Neuronal stem cell (in vitro differentiated cells): ENCODE results near the gene MCOLN2.

Source experiments
- DNase-seq: peaks from one replicate; pipeline ENCODE4 v3.0.0-alpha.2; 2013; ENCODE audit warnings: low spot score
- H2AFZ ChIP-seq: one replicate; pipeline ENCODE4 v1.6.1; 2013; ENCODE audit warnings: mild to moderate bottlenecking, low read length, inconsistent platforms
- H2AK5ac ChIP-seq: 2 replicates; pipeline ENCODE4 v1.6.1; 2013; ENCODE audit warnings: low read depth, mild to moderate bottlenecking, inconsistent platforms, low read length, moderate library complexity, mixed read lengths
- H2BK120ac ChIP-seq: 2 replicates; pipeline ENCODE4 v1.6.1; 2013; ENCODE audit warnings: low read depth, mild to moderate bottlenecking, inconsistent platforms, low read length, moderate library complexity, mixed read lengths
- H2BK12ac ChIP-seq: one replicate; pipeline ENCODE4 v1.6.1; 2013; ENCODE audit warnings: low read length, inconsistent platforms
- H2BK15ac ChIP-seq: 2 replicates; pipeline ENCODE4 v1.6.1; 2013; ENCODE audit warnings: mild to moderate bottlenecking, low read length, inconsistent platforms, mixed read lengths
- H2BK5ac ChIP-seq: one replicate; pipeline ENCODE4 v1.6.1; 2013; ENCODE audit warnings: inconsistent platforms, mild to moderate bottlenecking, low read length, moderate library complexity
- H3K14ac ChIP-seq: one replicate; pipeline ENCODE4 v1.6.1; 2013; ENCODE audit warnings: low read length, inconsistent platforms
- H3K18ac ChIP-seq: 2 replicates; pipeline ENCODE4 v1.6.1; 2013; ENCODE audit warnings: low read length, inconsistent platforms
- H3K23ac ChIP-seq: 2 replicates; pipeline ENCODE4 v1.6.1; 2013; ENCODE audit warnings: low read depth, mild to moderate bottlenecking, mixed read lengths, low read length, inconsistent platforms; ENCODE audit not compliant: poor library complexity
- H3K27ac ChIP-seq: replicated peaks from 3 replicates; pipeline ENCODE4 v1.5.1; 2013; ENCODE audit warnings: low read length, inconsistent platforms
- H3K27me3 ChIP-seq, 3 experiments: 2 replicates each; pipeline ENCODE4 v1.6.1; 2013; ENCODE audit warnings: low read length in 3 of 3, mild to moderate bottlenecking in 2 of 3, inconsistent platforms in 1 of 3, low read depth in 1 of 3, mixed read lengths in 1 of 3, moderate library complexity in 1 of 3; ENCODE audit not compliant: control insufficient read depth in 3 of 3, insufficient read depth in 3 of 3
- H3K36me3 ChIP-seq, 2 donors: replicated peaks in 1 of 2; 2 replicates each; pipeline ENCODE4 v1.6.1; 2013; ENCODE audit warnings: low read length in 2 of 2; ENCODE audit not compliant: control insufficient read depth in 2 of 2, insufficient read depth in 2 of 2
- H3K4ac ChIP-seq: 2 replicates; pipeline ENCODE4 v1.6.1; 2013; ENCODE audit warnings: inconsistent platforms, mild to moderate bottlenecking, low read length, moderate library complexity
- H3K4me1 ChIP-seq, 2 donors: 1 replicate in 1 of 2; 2 replicates in 1 of 2; pipeline ENCODE4 v1.6.1; 2013; ENCODE audit warnings: low read length in 2 of 2, low read depth in 1 of 2; ENCODE audit not compliant: control insufficient read depth in 2 of 2, insufficient read depth in 1 of 2
- H3K4me2 ChIP-seq: one replicate; pipeline ENCODE4 v1.6.1; 2013; ENCODE audit warnings: mild to moderate bottlenecking, low read length, inconsistent platforms; ENCODE audit not compliant: insufficient read depth, poor library complexity, severe bottlenecking
- H3K4me3 ChIP-seq, 2 donors: 2 replicates each; pipeline ENCODE4 v1.5.1; 2013; ENCODE audit warnings: low read length in 2 of 2, mild to moderate bottlenecking in 2 of 2, inconsistent platforms in 1 of 2, moderate library complexity in 1 of 2
- H3K79me1 ChIP-seq: one replicate; pipeline ENCODE4 v1.6.1; 2013; ENCODE audit warnings: low read depth, mild to moderate bottlenecking, inconsistent platforms, low read length, moderate library complexity
- H3K9ac ChIP-seq: one replicate; pipeline ENCODE4 v1.6.1; 2013; ENCODE audit warnings: mild to moderate bottlenecking, low read depth, low read length, inconsistent platforms; ENCODE audit not compliant: poor library complexity
- H3K9me3 ChIP-seq, 2 donors: replicated peaks in 1 of 2; 2 replicates each; pipeline versions ENCODE3 to v1.6.1; 2013; ENCODE audit warnings: low read length in 2 of 2, mild to moderate bottlenecking in 2 of 2, inconsistent platforms in 1 of 2, low read depth in 1 of 2, mixed read lengths in 1 of 2, moderate library complexity in 1 of 2; ENCODE audit not compliant: control insufficient read depth in 2 of 2, insufficient read depth in 1 of 2
- H4K8ac ChIP-seq: one replicate; pipeline ENCODE4 v1.6.1; 2013; ENCODE audit warnings: low read depth, mild to moderate bottlenecking, inconsistent platforms, low read length, moderate library complexity
- H4K91ac ChIP-seq: one replicate; pipeline ENCODE4 v1.6.1; 2013; ENCODE audit warnings: low read length, low read depth, mild to moderate bottlenecking, inconsistent platforms; ENCODE audit not compliant: poor library complexity
- WGBS, 2 donors: extraction: QIAGEN DNeasy Blood & Tissue Kit; methylation state at CpG; one replicate each; pipeline ENCODE4 v1.1.7; 2013; ENCODE audit warnings: missing lambda C conversion rate in 2 of 2, mixed read lengths in 1 of 2; ENCODE audit not compliant: insufficient read length in 2 of 2, insufficient replicate concordance in 1 of 2; ENCODE audit errors: extremely low coverage in 2 of 2; 5-methylcytosine and 5-hydroxymethylcytosine counted together

Gene MCOLN2

DNA sequence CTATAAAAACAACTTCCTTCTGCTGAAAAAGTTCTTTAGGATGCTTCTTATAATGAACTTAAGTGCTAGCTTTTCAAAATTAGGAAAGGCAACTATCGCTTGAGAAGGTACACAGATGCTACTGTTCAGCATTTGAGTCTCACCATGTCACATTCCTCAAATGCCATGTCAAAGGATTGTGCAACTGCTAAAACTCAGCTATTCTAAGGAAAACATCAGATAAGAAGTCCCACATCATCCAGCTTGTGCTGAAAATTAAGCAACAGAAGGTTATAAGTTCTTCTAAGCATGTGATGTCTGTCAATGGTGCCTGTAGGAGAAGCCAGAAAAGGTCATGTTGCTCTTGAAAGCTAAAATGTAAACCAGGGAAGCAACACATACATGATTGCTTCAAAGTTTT, 36.5 kb downstream of the MCOLN2 start:
- Histone ChIP-seq H3K4me3 (no peak overlapping the region), H4K91ac (no peak overlapping the region), H3K4ac (no peak overlapping the region), H3K27me3 (no peaks in the 10 kb centered on the region), H3K23ac (no peak overlapping the region), H4K8ac (no peak overlapping the region), H3K9ac (no peak overlapping the region), H2BK12ac (no peak overlapping the region), H2AK5ac (no peak overlapping the region), H3K79me1 (no peaks in the 10 kb centered on the region), H3K27ac (no peak overlapping the region), H3K4me1 (no peaks in the 10 kb centered on the region), H3K18ac (no peak overlapping the region), H2BK120ac (no peak overlapping the region), H2BK5ac (no peak overlapping the region), H3K36me3 (no peaks in the 10 kb centered on the region), H3K9me3 (no peaks in the 10 kb centered on the region), H3K4me2 (no peak overlapping the region), H2BK15ac (no peak overlapping the region), H3K14ac (no peak overlapping the region), H2AFZ (no peak overlapping the region)
- no CpG with 5 or more reads among the region's 1 CpG for WGBS, 2 donors
- DNase-seq: no peak

DNA sequence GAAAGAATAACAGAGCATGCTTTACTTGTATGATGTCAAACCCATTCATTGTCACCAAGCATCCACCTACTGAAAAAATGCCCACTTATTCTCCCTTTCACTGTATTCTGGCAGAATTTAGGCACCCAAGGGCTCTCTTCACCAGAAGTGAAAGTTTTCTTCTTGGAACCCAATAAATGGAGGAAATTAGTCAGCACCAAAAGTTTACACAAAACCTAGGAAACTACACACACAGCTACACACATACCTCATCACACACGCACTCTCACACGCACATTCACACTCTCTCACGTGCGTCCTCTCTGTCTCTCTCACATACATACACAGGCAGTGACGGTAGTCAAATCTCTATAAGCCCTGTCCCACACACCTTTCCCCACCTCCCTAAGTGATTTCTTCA, 37.6 kb downstream of the MCOLN2 start:
- no peak overlapping the region for H4K91ac ChIP-seq
- H3K4me2 ChIP-seq: no peak overlapping the region
- H3K4me3 ChIP-seq: no peak overlapping the region
- H2BK120ac ChIP-seq: no peak overlapping the region
- H3K36me3 ChIP-seq: no peaks in the 10 kb centered on the region
- no peak overlapping the region for H2BK15ac ChIP-seq
- H3K18ac ChIP-seq: no peak overlapping the region
- 100% methylated on average over 2 to 4 of the region's 5 CpGs for WGBS, 2 donors
- no peak overlapping the region for H3K23ac ChIP-seq
- no peaks in the 10 kb centered on the region for H3K4me1 ChIP-seq
- H3K9ac ChIP-seq: no peak overlapping the region
- no peaks in the 10 kb centered on the region for H3K9me3 ChIP-seq
- no peak overlapping the region for H3K27ac ChIP-seq
- H4K8ac ChIP-seq: no peak overlapping the region
- H3K4ac ChIP-seq: no peak overlapping the region
- H2AFZ ChIP-seq: no peak overlapping the region
- no peak overlapping the region for H3K14ac ChIP-seq
- no peaks in the 10 kb centered on the region for H3K27me3 ChIP-seq
- DNase-seq: no peak
- no peak overlapping the region for H2AK5ac ChIP-seq
- H3K79me1 ChIP-seq: no peaks in the 10 kb centered on the region
- no peak overlapping the region for H2BK12ac ChIP-seq
- no peak overlapping the region for H2BK5ac ChIP-seq

DNA sequence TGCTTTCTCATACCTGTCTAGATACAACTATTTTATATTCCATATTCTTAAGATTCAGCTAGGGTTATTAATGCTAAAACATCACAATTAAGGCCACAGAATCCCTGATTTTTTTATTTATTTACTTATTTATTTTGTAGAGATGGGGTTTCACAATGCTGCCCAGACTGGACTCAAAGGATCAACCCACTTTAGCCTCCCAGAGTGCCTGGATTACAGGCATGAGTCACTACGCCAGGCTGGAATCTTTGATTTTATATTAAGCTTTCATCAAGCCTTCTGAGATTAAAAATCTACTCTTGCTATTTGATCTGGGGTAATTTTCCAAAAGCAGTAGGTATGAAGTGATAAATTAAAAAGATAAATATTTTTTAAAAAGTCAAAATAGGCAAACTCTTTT, 38.9 kb downstream of the MCOLN2 start:
- H3K14ac ChIP-seq: no peak overlapping the region
- no peak overlapping the region for H2BK5ac ChIP-seq
- no peaks in the 10 kb centered on the region for H3K27me3 ChIP-seq
- H3K4me2 ChIP-seq: no peak overlapping the region
- H3K4me1 ChIP-seq: no peaks in the 10 kb centered on the region
- H3K27ac ChIP-seq: no peak overlapping the region
- H2BK120ac ChIP-seq: no peak overlapping the region
- no peak overlapping the region for H3K4me3 ChIP-seq
- H2BK15ac ChIP-seq: no peak overlapping the region
- H3K9ac ChIP-seq: no peak overlapping the region
- no peaks in the 10 kb centered on the region for H3K36me3 ChIP-seq
- H2BK12ac ChIP-seq: no peak overlapping the region
- H4K91ac ChIP-seq: no peak overlapping the region
- DNase-seq: no peak
- no peak overlapping the region for H3K23ac ChIP-seq
- no peaks in the 10 kb centered on the region for H3K79me1 ChIP-seq
- WGBS, 2 donors: no CpG with 5 or more reads among the region's 1 CpG
- H2AFZ ChIP-seq: no peak overlapping the region
- H3K9me3 ChIP-seq: no peaks in the 10 kb centered on the region
- no peak overlapping the region for H4K8ac ChIP-seq
- H3K18ac ChIP-seq: no peak overlapping the region
- no peak overlapping the region for H3K4ac ChIP-seq
- no peak overlapping the region for H2AK5ac ChIP-seq

DNA sequence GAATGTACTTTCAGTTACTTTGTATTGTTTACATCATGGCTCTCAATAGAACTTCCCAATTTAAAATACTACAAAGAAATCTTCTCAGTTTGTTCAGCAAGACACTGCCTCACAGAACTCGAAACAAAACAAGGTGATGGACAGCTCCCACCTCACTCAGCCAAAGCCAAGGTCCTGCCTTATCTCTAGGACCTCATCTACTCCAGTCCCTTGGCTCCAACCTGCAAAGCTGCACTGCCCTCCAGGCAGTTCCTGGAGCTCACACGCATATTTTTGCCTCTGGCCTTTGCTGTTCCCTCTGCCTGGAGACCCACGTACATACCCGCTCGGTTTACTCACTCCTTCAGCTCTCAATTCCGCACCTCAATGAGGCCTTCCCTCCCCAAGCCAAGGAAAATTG, 40.3 kb downstream of the MCOLN2 start:
- no peaks in the 10 kb centered on the region for H3K36me3 ChIP-seq
- no peaks in the 10 kb centered on the region for H3K27me3 ChIP-seq
- H3K4me2 ChIP-seq: no peak overlapping the region
- H4K8ac ChIP-seq: no peak overlapping the region
- no peaks in the 10 kb centered on the region for H3K79me1 ChIP-seq
- no peak overlapping the region for H3K23ac ChIP-seq
- no peak overlapping the region for H2AFZ ChIP-seq
- H3K27ac ChIP-seq: no peak overlapping the region
- no peaks in the 10 kb centered on the region for H3K9me3 ChIP-seq
- no peak overlapping the region for H2AK5ac ChIP-seq
- H4K91ac ChIP-seq: no peak overlapping the region
- no peak overlapping the region for H2BK120ac ChIP-seq
- no peak overlapping the region for H3K4me3 ChIP-seq
- H3K4me1 ChIP-seq: no peaks in the 10 kb centered on the region
- DNase-seq: no peak
- H2BK5ac ChIP-seq: no peak overlapping the region
- H2BK12ac ChIP-seq: no peak overlapping the region
- H3K18ac ChIP-seq: no peak overlapping the region
- H3K9ac ChIP-seq: no peak overlapping the region
- no CpG with 5 or more reads among the region's 6 CpGs for WGBS, 2 donors
- no peak overlapping the region for H3K4ac ChIP-seq
- no peak overlapping the region for H2BK15ac ChIP-seq
- H3K14ac ChIP-seq: no peak overlapping the region
